Thoracic aorta (tissue), 2 donors: ENCODE data around the gene ERC1. TPM values are rescaled to one million over a fixed set of nuclear protein-coding genes. Genes with fewer than 3 reads are reported as not detected.

Source experiments
- ATAC-seq: fragments of 150-250 bp; one replicate; pipeline ENCODE4 v1.8.0; 2017; ENCODE audit warnings: low read depth; ENCODE audit not compliant: insufficient number of reproducible peaks, low FRiP score
- DNase-seq: peaks from one replicate; pipeline ENCODE4 v3.0.0-alpha.2; 2020; ENCODE audit warnings: low spot score
- H3K27ac ChIP-seq, 2 donors: fragments of 200-600 bp; sonication (generic); 1 replicate in 1 of 2; 2 replicates in 1 of 2; pipeline ENCODE4 v1.5.1; 2016; ENCODE audit warnings: mild to moderate bottlenecking in 2 of 2, moderate library complexity in 2 of 2
- H3K27me3 ChIP-seq: fragments of 200-600 bp; sonication (generic); replicated peaks from 2 replicates; pipeline ENCODE4 v1.6.0; 2016; ENCODE audit warnings: mild to moderate bottlenecking; ENCODE audit not compliant: insufficient read depth
- H3K36me3 ChIP-seq: fragments of 200-600 bp; sonication (generic); one replicate; pipeline ENCODE4 v1.5.1; 2016
- H3K4me1 ChIP-seq, 2 donors: fragments of 200-600 bp; sonication (generic); 1 replicate in 1 of 2; 2 replicates in 1 of 2; pipeline versions ENCODE4 v1.5.1 to v1.6.0; 2016; ENCODE audit warnings: low read depth in 2 of 2, mild to moderate bottlenecking in 1 of 2; ENCODE audit not compliant: control insufficient read depth in 1 of 2
- H3K4me3 ChIP-seq: fragments of 200-600 bp; sonication (generic); 2 replicates; pipeline ENCODE4 v1.5.1; 2016; ENCODE audit warnings: mild to moderate bottlenecking
- H3K9me3 ChIP-seq: fragments of 200-600 bp; sonication (generic); 2 replicates; pipeline ENCODE4 v1.5.1; 2016
- CTCF ChIP-seq: fragments of 200-600 bp; sonication (generic); IDR thresholded peaks from one replicate; pipeline ENCODE4 v1.5.1; 2019; ENCODE audit warnings: antibody characterized with exemption
- total RNA-seq, 2 donors: library from RNA; depleted of rRNA; stranded (reverse); fragments of >200 nt; gene quantifications; one replicate each; pipeline versions ENCODE4 v1.1.0 to v1.2.3, GENCODE V29; 2016

The ERC1 gene
- total RNA-seq, 2 donors from 2014 or later = 45.8 to 80.0 TPM

DNA sequence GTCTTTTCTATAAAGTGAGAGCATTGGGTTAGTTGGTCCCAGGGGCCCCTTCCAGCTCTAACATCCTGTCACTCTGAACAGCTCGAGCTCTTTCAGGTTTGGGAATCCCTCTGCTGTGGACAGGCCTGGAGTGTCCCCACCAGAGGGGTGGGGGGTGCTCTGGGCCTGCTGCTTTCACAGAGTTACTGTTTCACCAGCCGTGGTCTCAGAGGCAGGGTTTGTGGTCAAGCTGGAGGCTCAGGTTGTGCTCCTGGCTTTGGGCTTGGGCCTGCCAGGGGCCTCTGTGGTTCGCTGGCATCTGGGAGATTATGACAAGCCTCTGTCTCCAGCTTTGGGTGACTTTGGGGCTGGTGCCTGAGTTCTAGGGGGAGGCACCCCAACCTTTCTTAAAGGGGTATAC is 543.7 kb downstream of the ERC1 start:
- Histone ChIP-seq H3K9me3 (no peaks in the 10 kb centered on the region), H3K4me1 (peaks cover 0 to 10% of the 10 kb centered on the region in 2 donors), H3K27me3 (peaks cover 1% of the 10 kb centered on the region), H3K36me3 (no peaks in the 10 kb centered on the region), H3K27ac (no peak overlapping the region), H3K4me3 (no peak overlapping the region)
- no peak for ATAC-seq
- no peak for DNase-seq
- no peak for TF ChIP-seq CTCF

GRCh38 chr12:1536817-1537216 is 545.8 kb downstream of the ERC1 start:
- no peak for TF ChIP-seq CTCF
- Histone ChIP-seq H3K4me1 (peaks cover 0 to 2% of the 10 kb centered on the region in 2 donors), H3K9me3 (no peaks in the 10 kb centered on the region), H3K4me3 (no peak overlapping the region), H3K27ac (no peak overlapping the region), H3K36me3 (no peaks in the 10 kb centered on the region), H3K27me3 (no peaks in the 10 kb centered on the region)
- no peak for DNase-seq
- no peak for ATAC-seq

DNA sequence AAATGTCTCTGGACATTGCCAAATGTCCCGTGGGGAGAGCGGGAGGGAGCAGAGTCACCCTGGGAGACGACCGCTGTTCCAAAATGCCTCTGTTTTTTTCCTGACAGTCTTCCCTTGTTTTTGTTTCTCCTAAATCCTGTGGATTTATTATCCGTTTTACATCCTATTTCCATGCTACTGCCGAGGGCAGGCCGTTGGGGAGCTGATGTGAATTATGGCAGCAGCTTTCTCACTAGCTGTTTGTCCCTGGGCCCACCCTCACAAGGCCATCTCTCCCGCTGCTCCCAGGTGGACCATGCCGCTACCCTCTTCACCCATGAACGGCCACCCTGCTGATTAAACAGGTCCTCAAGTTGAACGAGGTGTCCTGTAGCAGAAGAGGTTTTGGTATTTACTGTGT is 548.1 kb downstream of the ERC1 start:
- Histone ChIP-seq H3K4me3 (no peak overlapping the region), H3K27ac (no peak overlapping the region), H3K4me1 (no peaks in the 10 kb centered on the region), H3K9me3 (no peaks in the 10 kb centered on the region), H3K27me3 (no peaks in the 10 kb centered on the region), H3K36me3 (no peaks in the 10 kb centered on the region)
- DNase-seq = no peak
- no peak for TF ChIP-seq CTCF
- no peak for ATAC-seq

GRCh38 chr12:1540690-1541089 is 549.7 kb downstream of the ERC1 start:
- Histone ChIP-seq H3K9me3 (no peaks in the 10 kb centered on the region), H3K4me1 (no peaks in the 10 kb centered on the region), H3K36me3 (no peaks in the 10 kb centered on the region), H3K27me3 (no peaks in the 10 kb centered on the region), H3K27ac (no peak overlapping the region), H3K4me3 (no peak overlapping the region)
- ATAC-seq = no peak
- no peak for TF ChIP-seq CTCF
- DNase-seq = no peak

DNA sequence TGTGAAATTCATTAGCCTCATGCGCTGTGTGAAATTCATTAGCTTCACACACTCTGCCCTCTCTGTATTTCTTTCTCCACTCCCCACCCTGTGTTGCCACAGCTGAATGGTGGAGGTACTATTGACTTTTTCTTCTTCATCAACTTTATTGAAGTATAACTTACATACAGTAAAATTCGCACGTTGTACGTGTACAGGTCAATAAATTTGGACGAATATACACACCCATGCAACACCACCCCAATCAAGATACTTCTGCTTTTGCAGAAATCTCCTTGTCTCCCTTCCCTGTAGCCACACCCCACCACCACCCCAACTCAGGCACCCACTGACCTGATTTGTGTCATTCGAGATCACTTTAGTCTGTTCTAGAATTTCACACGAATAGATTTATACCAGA is 551.6 kb downstream of the ERC1 start:
- H3K9me3 ChIP-seq = no peaks in the 10 kb centered on the region
- no peak overlapping the region for H3K27ac ChIP-seq
- ATAC-seq (no peak), DNase-seq (no peak)
- H3K4me1 ChIP-seq = no peaks in the 10 kb centered on the region
- H3K4me3 ChIP-seq = no peak overlapping the region
- no peak for TF ChIP-seq CTCF
- no peaks in the 10 kb centered on the region for H3K36me3 ChIP-seq
- no peaks in the 10 kb centered on the region for H3K27me3 ChIP-seq
